HG03460 (cell line): ENCODE measurements around the gene CACNB2.

Experiments used
- ATAC-seq: cut with Tn5 transposase; IDR thresholded peaks from one replicate; pipeline ENCODE4 v1.9.1; 2021; ENCODE audit not compliant: unreplicated experiment

Gene CACNB2

DNA sequence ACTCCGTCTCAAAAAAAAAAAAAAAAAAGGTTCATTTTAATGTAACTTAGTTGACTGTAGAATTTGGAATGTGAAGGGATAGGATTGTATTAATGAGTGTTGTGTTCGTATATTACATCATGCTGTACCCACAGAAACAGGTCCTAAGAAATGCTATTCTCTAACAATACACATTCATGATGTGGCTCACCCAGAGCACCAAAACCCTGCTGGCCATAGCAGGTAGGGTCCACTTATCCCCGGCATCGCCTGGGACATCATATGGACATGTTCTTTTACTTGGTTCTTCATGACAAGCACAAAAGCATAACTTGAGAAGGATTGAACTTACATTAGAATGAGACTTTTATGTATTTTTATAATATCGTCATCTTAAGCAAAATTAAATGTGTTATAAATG, 241.5 kb downstream of the CACNB2 start:
- no peak for ATAC-seq

DNA sequence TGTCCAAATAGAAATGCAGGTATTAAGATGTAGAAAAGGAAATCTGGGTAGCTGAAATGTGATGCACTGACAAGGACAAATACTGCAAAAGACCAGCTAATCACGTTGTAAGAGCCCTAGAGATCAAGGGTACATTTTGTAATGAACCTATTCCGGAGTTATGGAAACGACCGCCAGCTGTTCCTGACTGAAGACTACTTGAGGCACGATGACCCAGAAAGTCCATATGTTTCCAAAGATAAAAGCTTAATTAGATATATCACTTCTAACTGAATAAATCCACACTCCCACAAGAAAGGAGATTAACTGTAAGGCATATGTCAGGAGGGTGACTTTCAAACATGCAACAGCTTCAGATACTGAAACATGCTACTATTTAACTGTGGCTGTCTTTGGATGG, 257.7 kb downstream of the CACNB2 start:
- no peak for ATAC-seq

DNA sequence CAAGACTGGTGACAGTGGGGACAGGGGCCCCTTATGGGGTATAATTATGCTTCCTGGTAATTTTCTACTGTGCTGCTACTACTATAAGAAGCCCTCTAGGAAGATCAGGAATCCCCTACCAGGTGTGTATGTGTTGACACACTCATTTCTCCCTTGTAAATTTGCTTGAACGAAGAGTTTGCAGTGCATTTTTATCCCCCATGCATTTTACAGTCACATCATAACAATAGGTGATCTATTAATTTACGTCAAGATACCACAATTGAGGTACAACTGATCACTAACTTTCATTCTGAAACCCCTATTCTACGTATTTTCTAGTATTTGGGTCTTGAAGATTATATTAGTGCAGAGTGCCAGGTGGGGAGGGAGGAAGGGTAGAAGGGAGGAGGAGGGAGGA, 258.9 kb downstream of the CACNB2 start:
- ATAC-seq, result peak; percentile 61

- peak; percentile 53 for ATAC-seq
Observed at GRCh38 chr10:18400201-18400905, 260.1 kb downstream of the CACNB2 start.

DNA sequence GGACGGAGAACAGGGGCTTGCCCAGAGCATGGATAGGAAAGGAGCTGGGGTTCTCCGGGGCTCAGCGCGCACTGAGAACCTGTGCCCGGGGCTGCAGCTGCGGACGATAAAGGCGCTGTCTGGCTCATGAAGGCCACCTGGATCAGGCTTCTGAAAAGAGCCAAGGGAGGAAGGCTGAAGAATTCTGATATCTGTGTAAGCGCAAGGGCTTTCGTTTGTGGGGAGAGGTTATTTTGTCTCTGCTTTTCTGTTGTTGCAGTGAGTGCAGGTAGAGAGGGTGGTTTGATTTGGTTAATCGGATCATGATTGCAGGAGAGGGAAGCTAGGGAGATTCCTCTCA, 260.7 kb downstream of the CACNB2 start:
- ATAC-seq, result no peak

- ATAC-seq, result no peak
Observed at GRCh38 chr10:18401416-18402195, 261.4 kb downstream of the CACNB2 start.

DNA sequence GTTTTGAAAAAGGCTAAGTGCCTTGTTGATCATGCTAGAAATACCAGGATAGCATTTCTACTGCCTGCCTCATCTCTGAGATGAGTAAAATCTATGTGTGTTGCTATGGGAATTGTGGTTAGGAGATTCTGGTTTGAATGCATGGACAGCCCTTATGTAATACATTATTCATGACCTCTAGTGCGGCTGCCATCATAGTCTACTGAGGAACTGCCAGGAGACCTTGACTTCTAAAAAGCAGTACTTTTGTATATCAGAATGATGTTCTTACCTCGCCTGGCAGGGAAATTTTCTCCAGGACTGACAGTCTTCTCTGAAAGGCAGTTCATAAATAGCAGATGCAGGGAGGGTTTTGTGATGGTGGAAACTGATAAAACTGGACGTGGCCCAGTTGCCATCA, 262.6 kb downstream of the CACNB2 start:
- ATAC-seq, result no peak

GRCh38 chr10:18404530-18404929, 264.3 kb downstream of the CACNB2 start:
- ATAC-seq, result no peak

- ATAC-seq, result no peak
Observed at GRCh38 chr10:18406136-18406535, 265.9 kb downstream of the CACNB2 start.

GRCh38 chr10:18409599-18410397, 269.6 kb downstream of the CACNB2 start:
- no peak for ATAC-seq

GRCh38 chr10:18414061-18414460, 273.8 kb downstream of the CACNB2 start:
- ATAC-seq, result no peak

- no peak for ATAC-seq
Observed at GRCh38 chr10:18417950-18418527, 277.8 kb downstream of the CACNB2 start.

DNA sequence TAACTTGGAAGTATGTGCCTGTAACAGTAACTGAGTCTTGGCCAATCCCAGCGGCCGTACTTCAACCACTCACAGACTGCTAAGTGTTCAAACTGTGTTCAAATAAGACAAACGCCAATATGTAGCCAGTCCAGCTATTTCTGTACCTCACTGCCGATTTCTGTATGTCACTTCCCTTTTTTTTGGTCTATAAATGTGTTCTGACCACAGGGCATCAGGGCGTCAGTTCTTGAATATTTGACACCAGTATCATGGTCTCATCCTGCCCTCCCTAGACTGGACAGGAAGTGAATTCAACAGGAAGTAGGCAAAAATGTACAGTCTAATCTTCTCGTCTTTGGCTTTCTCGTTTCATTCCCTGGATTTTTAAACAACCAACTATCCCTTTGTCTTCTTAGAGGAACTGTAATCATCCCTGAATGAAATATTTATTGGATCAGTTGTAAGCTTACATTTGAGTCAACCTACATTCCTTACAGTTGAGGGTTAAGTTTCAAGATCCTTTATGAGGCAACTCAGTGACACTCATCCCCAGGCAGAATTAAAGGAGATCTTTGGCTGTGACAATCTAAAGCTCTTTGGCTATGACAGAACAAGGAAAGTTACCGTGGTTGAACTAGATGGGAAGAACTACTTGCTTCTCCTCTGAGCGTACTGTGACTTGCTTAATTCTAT, 278.5 kb downstream of the CACNB2 start:
- peak; percentile 74 for ATAC-seq

DNA sequence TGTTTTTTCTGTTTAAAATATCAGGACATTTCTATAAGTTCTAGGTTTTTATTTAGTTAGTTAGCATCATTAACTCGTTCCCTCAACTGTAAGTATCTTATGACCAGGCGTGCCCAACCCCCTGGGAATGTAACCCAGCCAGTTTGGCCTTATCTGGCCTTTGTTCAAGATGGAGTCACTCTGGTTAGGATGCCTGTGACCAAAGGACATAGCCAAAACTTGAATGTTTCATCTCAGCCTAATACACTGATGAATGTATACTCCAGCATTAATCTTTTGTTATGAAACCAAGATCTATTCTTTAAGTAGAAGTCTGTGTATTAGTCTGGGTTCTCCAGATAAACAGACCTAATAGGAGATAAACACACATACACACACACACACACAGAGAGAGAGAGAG, 279.7 kb downstream of the CACNB2 start:
- no peak for ATAC-seq

DNA sequence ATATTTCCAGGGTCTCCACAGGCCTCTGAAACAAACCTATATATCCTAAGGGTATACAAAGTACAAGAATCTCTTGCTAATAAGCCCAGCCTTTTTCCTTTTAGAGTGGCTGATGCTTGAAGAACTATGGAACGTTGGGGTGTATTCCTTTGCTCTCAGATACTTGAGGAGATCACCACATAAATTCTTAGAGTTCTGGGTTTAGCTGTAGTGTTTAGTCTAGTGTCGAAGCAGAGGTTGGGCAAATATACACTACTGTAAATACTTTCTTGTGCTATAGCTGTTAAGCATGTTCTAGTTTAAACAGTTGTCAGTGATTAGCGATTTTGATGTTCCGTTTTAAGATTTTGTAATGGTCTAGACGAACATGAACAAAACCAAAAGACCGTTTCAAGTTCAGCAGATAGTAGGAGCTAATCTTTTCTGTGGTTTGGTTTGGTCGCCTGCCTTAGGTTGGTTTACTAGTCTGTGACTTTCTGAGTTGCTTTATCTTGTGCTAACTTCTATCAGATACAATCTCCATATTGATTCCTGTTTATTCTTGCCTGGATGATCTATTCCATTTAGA, 281.6 kb downstream of the CACNB2 start:
- ATAC-seq, result no peak

DNA sequence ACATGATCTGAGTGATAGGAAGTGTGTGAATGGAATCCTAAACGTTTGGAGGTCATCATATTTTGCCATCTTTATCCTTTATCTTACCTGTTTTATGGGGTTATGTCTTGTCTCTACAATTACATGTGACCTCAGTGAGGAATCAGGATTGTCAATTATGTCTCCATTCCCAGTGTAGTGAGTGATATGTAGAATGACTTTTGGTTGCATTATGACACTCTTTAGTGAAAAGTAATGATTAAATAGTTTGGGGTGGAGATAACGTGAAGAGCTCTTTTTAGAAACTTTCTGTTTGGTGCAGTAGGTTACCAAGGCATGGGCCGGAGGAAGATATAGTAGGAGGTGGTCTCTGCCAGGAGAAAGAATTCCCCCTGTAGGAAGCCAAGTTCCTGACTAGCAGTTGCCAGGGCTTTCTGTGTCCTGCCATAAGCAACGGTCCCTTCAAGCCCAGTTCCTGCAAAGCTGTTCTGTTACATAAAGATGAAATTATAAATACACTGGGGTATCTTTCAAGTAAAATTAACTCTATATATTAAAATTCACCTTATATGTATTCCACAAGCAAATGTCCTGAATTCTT, 282.9 kb downstream of the CACNB2 start:
- ATAC-seq, result no peak

DNA sequence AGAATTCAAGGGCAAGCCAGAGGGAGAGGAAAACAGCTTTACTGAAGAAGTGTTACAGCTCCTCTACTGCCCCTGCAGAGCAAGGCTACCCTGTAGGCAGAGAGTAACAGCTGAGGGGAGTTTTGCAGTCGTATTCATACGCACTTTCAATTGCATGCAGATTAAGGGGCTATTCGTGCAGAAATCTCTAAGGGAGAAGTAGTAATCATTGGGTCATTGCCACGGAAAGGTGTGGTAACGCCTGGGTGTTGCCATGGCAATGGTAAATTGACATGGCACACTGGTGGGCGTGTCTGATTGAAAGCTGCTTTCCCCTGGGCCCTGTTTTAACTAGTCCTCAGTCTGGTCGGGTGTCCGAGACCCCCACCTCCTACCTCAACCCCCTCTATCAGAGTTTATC, 284.0 kb downstream of the CACNB2 start:
- ATAC-seq, result no peak

DNA sequence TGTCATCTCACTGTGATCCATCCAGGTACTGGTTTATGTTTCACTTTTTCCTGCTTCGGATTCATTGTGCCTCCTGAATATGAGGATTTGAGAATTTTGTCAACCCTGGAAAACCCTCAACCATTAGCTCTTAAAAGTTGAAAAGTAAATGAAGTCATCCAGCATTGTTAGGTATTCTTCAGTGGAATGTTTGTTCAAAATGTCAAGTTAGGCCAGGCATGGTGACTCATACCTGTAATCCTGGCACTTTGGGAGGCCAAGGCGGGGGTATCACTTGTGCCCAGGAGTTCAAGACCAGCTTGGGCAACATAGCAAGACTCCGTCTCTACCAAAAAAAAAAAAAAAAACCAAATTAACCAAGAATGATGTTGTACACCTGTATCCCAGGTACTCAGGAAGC, 289.1 kb downstream of the CACNB2 start:
- no peak for ATAC-seq

- no peak for ATAC-seq
Observed at GRCh38 chr10:18436902-18437301, 296.7 kb downstream of the CACNB2 start.

DNA sequence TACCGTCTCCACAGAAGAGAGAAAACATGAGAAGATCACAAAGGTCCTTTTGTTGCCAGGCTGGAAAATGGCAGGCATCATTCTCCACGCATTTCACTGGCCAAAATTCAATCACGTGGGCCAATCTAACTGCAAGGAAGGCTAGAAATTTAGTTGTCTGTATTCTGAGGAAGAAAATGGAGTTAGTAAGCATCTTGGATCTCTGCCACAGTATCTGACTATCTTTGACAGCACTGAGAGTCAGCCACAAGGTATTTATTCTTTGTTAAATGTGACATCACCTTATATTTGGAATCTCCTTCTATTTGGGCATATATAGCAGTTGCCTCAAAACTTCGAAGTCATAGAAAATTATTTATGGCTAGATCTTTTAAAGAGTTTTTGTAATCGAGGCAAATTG, 297.3 kb downstream of the CACNB2 start:
- no peak for ATAC-seq
